Spleen (tissue), 3 donors: ENCODE measurements around the gene BROX.

Source experiments
- POLR2A ChIP-seq, 3 donors: fragments of 450-650 bp; IDR thresholded peaks; one replicate each; pipeline ENCODE4 v1.5.1; 2017; ENCODE audit warnings: antibody characterized with exemption in 3 of 3, mild to moderate bottlenecking in 1 of 3
- POLR2AphosphoS5 ChIP-seq, 3 donors: sonication (generic); formaldehyde crosslinking; IDR thresholded peaks; one replicate each; pipeline ENCODE4 v1.5.1; 2017; ENCODE audit warnings: antibody characterized with exemption in 3 of 3

DNA sequence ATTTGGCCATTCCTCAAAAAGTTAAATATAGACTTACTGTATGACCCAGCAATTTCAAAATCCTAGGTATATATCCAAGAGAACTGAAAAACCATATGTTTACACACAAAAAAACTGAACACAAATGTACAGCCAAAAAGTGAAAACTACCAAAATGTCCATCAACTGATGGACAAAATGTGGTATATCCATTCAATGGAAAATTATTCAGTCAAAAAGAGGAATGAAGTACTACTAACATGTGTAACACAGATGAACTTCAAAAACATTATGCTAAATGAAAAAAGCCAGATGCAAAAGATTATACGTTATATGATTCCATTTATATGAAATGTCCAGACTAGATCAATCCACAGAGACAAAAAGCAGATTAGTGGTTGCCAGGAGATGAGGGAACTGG lies 8.1 kb upstream of the BROX start:
- TF ChIP-seq POLR2AphosphoS5 (IDR thresholded peaks at IDR 0.05) = no peak
- no peak for TF ChIP-seq POLR2A (IDR thresholded peaks at IDR 0.05)
